Natural killer cell (primary cell): Measurements from ENCODE around the gene ACTL7A. TPM values are rescaled to one million over a fixed set of nuclear protein-coding genes. Genes with fewer than 3 reads are reported as not detected.
"Not testable (repeated sequence)": the region's sequence is repeated elsewhere in the genome, so short reads cannot be mapped to it uniquely, and the experiment has no call there.

Experiments used
- ATAC-seq, 3 donors: fragments of 150-1000 bp in 2 of 3; fragments of 200-7000 bp in 1 of 3; cut with Tn5 transposase; 1 replicate in 1 of 3; 2 replicates in 2 of 3; pipeline ENCODE4 v1.10.0; 2021; ENCODE audit warnings: mild to moderate bottlenecking in 2 of 3, moderate library complexity in 2 of 3
- DNase-seq, 2 donors: peaks; one replicate each; pipeline versions ENCODE4 v3.0.0 to v3.0.0-alpha.2; 2013 to 2021; ENCODE audit warnings: mixed read lengths in 1 of 2
- H3K27ac ChIP-seq: one replicate; pipeline ENCODE4 v1.5.1; 2013; ENCODE audit warnings: mild to moderate bottlenecking, low read length
- H3K27me3 ChIP-seq: one replicate; pipeline ENCODE4 v1.6.1; 2013; ENCODE audit warnings: low read length; ENCODE audit not compliant: control insufficient read depth, insufficient read depth
- H3K36me3 ChIP-seq: one replicate; pipeline ENCODE4 v1.6.1; 2013; ENCODE audit warnings: low read length; ENCODE audit not compliant: control insufficient read depth, insufficient read depth
- H3K4me1 ChIP-seq: one replicate; pipeline ENCODE4 v1.6.1; 2013; ENCODE audit warnings: low read length; ENCODE audit not compliant: control insufficient read depth, insufficient read depth
- H3K4me3 ChIP-seq: one replicate; pipeline ENCODE4 v1.5.1; 2013; ENCODE audit warnings: low read length
- H3K9me3 ChIP-seq: one replicate; pipeline ENCODE4 v1.6.1; 2013; ENCODE audit warnings: low read length; ENCODE audit not compliant: control insufficient read depth, insufficient read depth
- H3K27ac Mint-ChIP-seq, 2 donors: one replicate each; pipeline ENCODE4 v1.8.0; 2022; ENCODE audit warnings: mild to moderate bottlenecking in 2 of 2, mixed read lengths in 2 of 2, moderate library complexity in 1 of 2
- H3K27me3 Mint-ChIP-seq, 2 donors: one replicate each; pipeline ENCODE4 v1.8.0; 2022; ENCODE audit warnings: low read depth in 2 of 2, mixed read lengths in 2 of 2
- H3K36me3 Mint-ChIP-seq: one replicate; pipeline ENCODE4 v1.8.0; 2022; ENCODE audit warnings: mixed read lengths
- H3K4me1 Mint-ChIP-seq, 2 donors: one replicate each; pipeline ENCODE4 v1.8.0; 2022; ENCODE audit warnings: mixed read lengths in 2 of 2
- H3K4me3 Mint-ChIP-seq: one replicate; pipeline ENCODE4 v1.8.0; 2022; ENCODE audit warnings: mild to moderate bottlenecking, moderate library complexity, mixed read lengths
- H3K9me3 Mint-ChIP-seq, 2 donors: one replicate each; pipeline ENCODE4 v1.8.0; 2022; ENCODE audit warnings: mixed read lengths in 2 of 2
- WGBS: methylation state at CpG from one replicate; pipeline ENCODE4 v1.1.7; 2013; ENCODE audit warnings: missing lambda C conversion rate; ENCODE audit not compliant: insufficient coverage; 5-methylcytosine and 5-hydroxymethylcytosine counted together
- intact Hi-C: fragments of 100-400 bp; cut with micrococcal nuclease; formaldehyde crosslinking; loops from one replicate; pipeline ENCODE4 v1.14.2; 2022
- total RNA-seq, 4 donors: library from RNA; stranded (reverse); fragments of 120-200 nt in 1 of 4; gene quantifications; one replicate each; pipeline versions ENCODE4 v1.2.3 to v1.2.4, GENCODE V29; 2013 to 2022
- TF ChIP-seq, protein P1 (sequence below): fragments of 200-600 bp; IDR thresholded peaks from one replicate; pipeline ENCODE4 v1.8.0; 2022; ENCODE audit warnings: antibody characterized with exemption

The ACTL7A gene
- total RNA-seq, 3 donors from 2014 or later (not counting 1 experiment from before 2014, with no cell fraction given), result not detected

DNA sequence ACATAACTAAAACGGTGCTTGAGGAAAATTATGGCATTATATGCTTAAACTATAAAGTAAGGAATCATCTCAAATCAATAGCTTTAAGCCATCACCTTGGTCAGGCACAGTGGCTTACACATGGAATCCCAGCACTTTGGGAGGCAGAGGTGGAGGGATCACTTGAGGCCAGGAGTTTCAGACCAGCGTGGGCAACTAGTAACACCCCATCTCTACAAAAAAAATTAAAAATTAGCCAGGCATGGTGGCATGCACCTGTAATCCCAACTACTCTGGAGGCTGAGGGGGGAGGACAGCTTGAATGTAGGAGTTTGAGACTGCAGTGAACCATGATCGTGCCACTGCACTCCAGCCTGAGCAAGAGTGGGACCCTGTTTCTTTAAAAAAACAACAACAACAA lies 22.6 kb downstream of the ACTL7A start:
- Histone ChIP-seq H3K36me3 (peaks cover 54% of the 10 kb centered on the region), H3K27ac (no peak overlapping the region), H3K9me3 (no peaks in the 10 kb centered on the region), H3K4me1 (no peaks in the 10 kb centered on the region), H3K4me3 (no peak overlapping the region), H3K27me3 (no peaks in the 10 kb centered on the region)
- H3K4me1 Mint-ChIP-seq, result peaks cover 0 to 13% of the 10 kb centered on the region in 2 donors
- H3K36me3 Mint-ChIP-seq, result peaks cover 4% of the 10 kb centered on the region
- no CpG with 5 or more reads among the region's 3 CpGs for WGBS
- no peaks in the 10 kb centered on the region for H3K27me3 Mint-ChIP-seq
- ATAC-seq (no peak), DNase-seq (no peak)
- TF ChIP-seq, protein P1, sequence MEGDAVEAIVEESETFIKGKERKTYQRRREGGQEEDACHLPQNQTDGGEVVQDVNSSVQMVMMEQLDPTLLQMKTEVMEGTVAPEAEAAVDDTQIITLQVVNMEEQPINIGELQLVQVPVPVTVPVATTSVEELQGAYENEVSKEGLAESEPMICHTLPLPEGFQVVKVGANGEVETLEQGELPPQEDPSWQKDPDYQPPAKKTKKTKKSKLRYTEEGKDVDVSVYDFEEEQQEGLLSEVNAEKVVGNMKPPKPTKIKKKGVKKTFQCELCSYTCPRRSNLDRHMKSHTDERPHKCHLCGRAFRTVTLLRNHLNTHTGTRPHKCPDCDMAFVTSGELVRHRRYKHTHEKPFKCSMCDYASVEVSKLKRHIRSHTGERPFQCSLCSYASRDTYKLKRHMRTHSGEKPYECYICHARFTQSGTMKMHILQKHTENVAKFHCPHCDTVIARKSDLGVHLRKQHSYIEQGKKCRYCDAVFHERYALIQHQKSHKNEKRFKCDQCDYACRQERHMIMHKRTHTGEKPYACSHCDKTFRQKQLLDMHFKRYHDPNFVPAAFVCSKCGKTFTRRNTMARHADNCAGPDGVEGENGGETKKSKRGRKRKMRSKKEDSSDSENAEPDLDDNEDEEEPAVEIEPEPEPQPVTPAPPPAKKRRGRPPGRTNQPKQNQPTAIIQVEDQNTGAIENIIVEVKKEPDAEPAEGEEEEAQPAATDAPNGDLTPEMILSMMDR, result no peak
- no peak overlapping the region for H3K27ac Mint-ChIP-seq
- H3K9me3 Mint-ChIP-seq, result no peaks in the 10 kb centered on the region
- no peak overlapping the region for H3K4me3 Mint-ChIP-seq
- intact Hi-C loops, result no loop called here

DNA sequence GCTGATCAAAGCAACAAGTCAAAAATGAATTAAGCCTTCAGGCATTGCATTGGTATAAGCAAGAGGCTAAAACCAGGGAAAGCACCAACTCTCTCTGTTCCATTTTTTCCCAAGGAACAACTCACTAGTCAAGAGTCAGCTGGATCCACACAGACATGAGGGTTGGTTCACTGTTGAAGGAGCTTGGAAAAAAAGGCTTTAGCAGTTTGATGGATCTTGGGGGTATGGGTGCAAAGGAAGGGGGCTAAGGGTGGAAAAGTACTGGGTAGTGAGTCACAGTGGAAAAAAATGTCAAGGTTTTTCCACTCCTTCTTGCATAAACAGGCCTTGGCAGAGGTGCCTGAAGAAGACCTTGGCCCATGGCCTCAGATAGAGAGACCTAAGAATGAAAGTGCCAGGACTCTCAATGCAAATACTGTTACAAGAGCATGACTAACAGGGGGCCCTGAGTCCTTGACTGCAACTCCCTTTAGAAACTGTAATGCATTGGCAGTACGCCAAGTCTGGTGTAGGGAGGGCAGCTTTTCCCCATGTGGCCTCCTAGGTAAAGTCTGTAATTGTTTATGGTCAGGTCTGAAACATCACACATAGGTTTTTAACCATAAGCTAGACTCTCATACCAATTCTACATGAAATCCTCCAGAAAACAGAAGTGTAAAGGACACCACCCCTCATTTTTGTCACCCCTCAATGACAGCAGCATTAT lies 23.7 kb downstream of the ACTL7A start:
- peaks cover 8% of the 10 kb centered on the region for H3K36me3 Mint-ChIP-seq
- WGBS, result 75% methylated on average over 1 of the region's 1 CpG

DNA sequence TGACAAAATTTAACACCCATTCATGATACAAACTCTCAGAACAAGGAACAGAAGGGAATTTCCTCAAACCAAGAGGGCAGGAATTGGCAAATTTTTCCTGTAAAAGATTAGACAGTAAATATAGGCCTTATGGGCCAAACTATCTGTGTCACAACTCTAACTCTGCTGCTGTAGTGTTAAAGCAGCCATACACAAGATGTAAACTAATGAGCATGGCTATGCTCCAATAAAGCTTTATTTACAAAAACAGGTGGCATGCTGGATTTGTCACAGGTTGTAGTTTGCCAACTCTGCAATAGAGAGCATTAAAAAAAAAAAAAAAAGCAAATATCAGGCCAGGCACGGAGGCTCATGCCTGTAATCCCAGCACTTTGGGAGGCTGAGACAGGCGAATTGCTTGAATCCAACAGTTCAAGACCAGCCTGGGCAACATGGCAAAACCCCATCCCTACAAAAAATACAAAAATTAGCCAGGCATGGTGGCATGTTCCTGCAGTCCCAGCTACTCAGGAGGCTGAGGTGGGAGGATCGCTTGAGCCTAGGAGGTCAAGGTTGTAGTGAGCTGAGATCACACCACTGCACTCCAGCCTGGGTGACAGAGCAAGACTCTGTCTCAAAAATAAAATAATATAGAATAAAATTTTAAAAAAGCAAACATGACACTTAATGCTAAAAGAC lies 24.7 kb downstream of the ACTL7A start:
- H3K27ac ChIP-seq, H3K27ac Mint-ChIP-seq, H3K27me3 ChIP-seq, H3K9me3 ChIP-seq, ATAC-seq, DNase-seq, intact Hi-C loops, H3K27me3 Mint-ChIP-seq, H3K4me3 Mint-ChIP-seq, H3K4me3 ChIP-seq, H3K9me3 Mint-ChIP-seq, H3K4me1 ChIP-seq: not testable (repeated sequence)
- peaks cover 0 to 13% of the 10 kb centered on the region in 2 donors for H3K4me1 Mint-ChIP-seq
- H3K36me3 Mint-ChIP-seq, result peaks cover 18% of the 10 kb centered on the region
- peaks cover 58% of the 10 kb centered on the region for H3K36me3 ChIP-seq
- 94% methylated on average over 3 of the region's 3 CpGs for WGBS

More for the DNA sequence above, 23.7 kb downstream of the ACTL7A start:
- Mint-ChIP-seq H3K9me3 (no peaks in the 10 kb centered on the region), H3K4me3 (no peak overlapping the region), H3K27me3 (no peaks in the 10 kb centered on the region), H3K4me1 (peaks cover 0 to 13% of the 10 kb centered on the region in 2 donors), H3K27ac (peak overlapping the region in 1 of 2 donors; percentile 15)
- H3K27ac ChIP-seq, result no peak overlapping the region
- intact Hi-C loops, result no loop called here
- DNase-seq (peak in 1 of 2 donors; percentile 5), ATAC-seq (no peak)
- peaks cover 55% of the 10 kb centered on the region for H3K36me3 ChIP-seq
- H3K27me3 ChIP-seq, result no peaks in the 10 kb centered on the region
- TF ChIP-seq, protein P1, result no peak
- H3K4me1 ChIP-seq, result no peaks in the 10 kb centered on the region
- no peak overlapping the region for H3K4me3 ChIP-seq
- no peaks in the 10 kb centered on the region for H3K9me3 ChIP-seq

DNA sequence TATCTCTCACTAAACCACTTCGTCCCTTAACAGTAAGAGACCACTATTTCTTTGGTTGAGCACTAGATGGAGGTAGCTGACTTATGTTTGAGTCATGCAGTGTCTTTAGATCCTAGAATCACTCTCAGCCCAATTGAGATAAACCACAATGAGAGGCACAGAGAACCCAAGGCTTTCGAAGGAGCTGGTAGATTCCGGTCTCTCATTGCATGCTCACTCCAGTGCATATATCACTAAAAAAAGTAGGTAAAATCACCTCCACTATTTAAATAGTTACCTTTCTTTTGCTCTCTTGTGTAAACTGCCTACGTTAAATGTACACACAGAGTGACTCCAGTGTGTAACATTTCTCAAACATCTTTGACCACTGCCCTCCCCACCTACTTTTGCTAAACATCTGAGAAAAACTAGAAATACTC lies 27.6 kb downstream of the ACTL7A start:
- no peak overlapping the region for H3K27ac ChIP-seq
- H3K36me3 ChIP-seq, result peaks cover 73% of the 10 kb centered on the region
- TF ChIP-seq, protein P1, result no peak
- H3K9me3 ChIP-seq, result no peaks in the 10 kb centered on the region
- WGBS, result 93% methylated on average over 3 of the region's 4 CpGs
- Mint-ChIP-seq H3K27me3 (no peaks in the 10 kb centered on the region), H3K9me3 (no peaks in the 10 kb centered on the region), H3K36me3 (peaks cover 26% of the 10 kb centered on the region), H3K27ac (no peak overlapping the region), H3K4me3 (no peak overlapping the region), H3K4me1 (peaks cover 0 to 13% of the 10 kb centered on the region in 2 donors)
- DNase-seq (peak in 1 of 2 donors; percentile 21), ATAC-seq (no peak)
- H3K27me3 ChIP-seq, result no peaks in the 10 kb centered on the region
- intact Hi-C loops, result no loop called here
- no peaks in the 10 kb centered on the region for H3K4me1 ChIP-seq
- no peak overlapping the region for H3K4me3 ChIP-seq
